WERI-Rb-1 (cell line): ENCODE measurements around the gene BICC1.
"Not testable (repeated sequence)": the region's sequence is repeated elsewhere in the genome, so short reads cannot be mapped to it uniquely, and the experiment has no call there.

Experiments used
- DNase-seq: peaks from one replicate; pipeline ENCODE4 v3.0.0-alpha.2; 2020
- H3K27ac ChIP-seq: fragments of 250-450 bp; sonication (Bioruptor Pico); 2 replicates; pipeline ENCODE4 v1.5.1; 2020; ENCODE audit warnings: mild to moderate bottlenecking, moderate library complexity
- H3K27me3 ChIP-seq: fragments of 250-450 bp; sonication (Bioruptor Pico); 2 replicates; pipeline ENCODE4 v1.5.1; 2021; ENCODE audit warnings: mild to moderate bottlenecking, low read depth, moderate library complexity; ENCODE audit not compliant: insufficient read depth, severe bottlenecking
- H3K36me3 ChIP-seq: fragments of 250-450 bp; sonication (Bioruptor Pico); 2 replicates; pipeline ENCODE4 v1.5.1; 2020; ENCODE audit warnings: mild to moderate bottlenecking, moderate library complexity
- H3K4me3 ChIP-seq: 2 replicates; pipeline ENCODE4 v1.5.1; 2011; ENCODE audit warnings: low read depth, mild to moderate bottlenecking, control low read depth, low read length
- H3K9me3 ChIP-seq: fragments of 250-450 bp; sonication (Bioruptor Pico); 2 replicates; pipeline ENCODE4 v1.5.1; 2021; ENCODE audit warnings: mild to moderate bottlenecking, moderate library complexity; ENCODE audit not compliant: severe bottlenecking
- TF ChIP-seq, protein P1 (sequence below): IDR thresholded peaks from 2 replicates; pipeline ENCODE4 v1.5.1; 2011; ENCODE audit warnings: low read depth, mild to moderate bottlenecking, control low read depth, inconsistent platforms, low read length

BICC1 gene

DNA sequence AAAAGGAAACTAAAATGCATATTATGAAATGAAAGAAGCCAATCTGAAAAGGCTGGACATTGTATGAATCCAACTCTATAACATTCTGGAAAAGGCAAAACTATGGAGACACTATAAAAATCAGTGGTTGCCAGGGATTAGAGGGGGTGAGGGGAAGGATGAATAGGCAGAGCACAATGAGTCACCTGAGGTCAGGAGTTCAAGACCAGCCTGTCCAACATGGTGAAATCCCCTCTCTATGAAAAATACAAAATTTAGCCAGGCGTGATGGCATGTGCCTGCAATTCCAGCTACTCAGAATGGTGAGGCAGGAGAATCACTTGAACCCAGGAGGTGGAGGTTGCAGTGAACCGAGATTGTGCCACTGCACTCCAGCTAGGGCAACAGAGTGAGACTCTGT lies 338.9 kb downstream of the BICC1 start:
- H3K27me3 ChIP-seq, result no peaks in the 10 kb centered on the region
- no peak overlapping the region for H3K4me3 ChIP-seq
- no peak for DNase-seq
- no peaks in the 10 kb centered on the region for H3K9me3 ChIP-seq
- no peak overlapping the region for H3K27ac ChIP-seq
- TF ChIP-seq, protein P1, sequence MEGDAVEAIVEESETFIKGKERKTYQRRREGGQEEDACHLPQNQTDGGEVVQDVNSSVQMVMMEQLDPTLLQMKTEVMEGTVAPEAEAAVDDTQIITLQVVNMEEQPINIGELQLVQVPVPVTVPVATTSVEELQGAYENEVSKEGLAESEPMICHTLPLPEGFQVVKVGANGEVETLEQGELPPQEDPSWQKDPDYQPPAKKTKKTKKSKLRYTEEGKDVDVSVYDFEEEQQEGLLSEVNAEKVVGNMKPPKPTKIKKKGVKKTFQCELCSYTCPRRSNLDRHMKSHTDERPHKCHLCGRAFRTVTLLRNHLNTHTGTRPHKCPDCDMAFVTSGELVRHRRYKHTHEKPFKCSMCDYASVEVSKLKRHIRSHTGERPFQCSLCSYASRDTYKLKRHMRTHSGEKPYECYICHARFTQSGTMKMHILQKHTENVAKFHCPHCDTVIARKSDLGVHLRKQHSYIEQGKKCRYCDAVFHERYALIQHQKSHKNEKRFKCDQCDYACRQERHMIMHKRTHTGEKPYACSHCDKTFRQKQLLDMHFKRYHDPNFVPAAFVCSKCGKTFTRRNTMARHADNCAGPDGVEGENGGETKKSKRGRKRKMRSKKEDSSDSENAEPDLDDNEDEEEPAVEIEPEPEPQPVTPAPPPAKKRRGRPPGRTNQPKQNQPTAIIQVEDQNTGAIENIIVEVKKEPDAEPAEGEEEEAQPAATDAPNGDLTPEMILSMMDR, result no peak
- H3K36me3 ChIP-seq, result no peaks in the 10 kb centered on the region

DNA sequence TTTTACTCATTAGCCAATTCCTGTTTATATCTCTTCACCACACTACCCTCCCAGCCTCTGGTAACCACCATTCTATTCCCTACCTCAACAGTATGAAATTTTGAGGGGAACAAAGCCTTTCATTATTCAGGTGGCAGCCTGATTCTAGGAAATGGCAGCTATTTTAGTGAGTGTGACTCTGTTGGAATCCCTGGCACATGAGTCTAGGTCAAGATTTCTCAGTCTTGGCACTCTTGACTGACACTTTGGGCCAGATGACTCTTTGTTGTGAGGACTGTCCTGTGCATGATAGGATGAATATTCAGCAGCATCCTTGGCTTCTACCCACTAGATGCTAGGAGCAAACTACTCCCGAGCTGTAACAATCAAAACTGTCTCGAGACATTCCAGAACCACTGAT lies 341.0 kb downstream of the BICC1 start:
- Histone ChIP-seq H3K27me3 (no peaks in the 10 kb centered on the region), H3K9me3 (peaks cover 3% of the 10 kb centered on the region), H3K36me3 (no peaks in the 10 kb centered on the region), H3K4me3 (no peak overlapping the region), H3K27ac (no peak overlapping the region)
- DNase-seq, result no peak
- TF ChIP-seq, protein P1, result no peak

DNA sequence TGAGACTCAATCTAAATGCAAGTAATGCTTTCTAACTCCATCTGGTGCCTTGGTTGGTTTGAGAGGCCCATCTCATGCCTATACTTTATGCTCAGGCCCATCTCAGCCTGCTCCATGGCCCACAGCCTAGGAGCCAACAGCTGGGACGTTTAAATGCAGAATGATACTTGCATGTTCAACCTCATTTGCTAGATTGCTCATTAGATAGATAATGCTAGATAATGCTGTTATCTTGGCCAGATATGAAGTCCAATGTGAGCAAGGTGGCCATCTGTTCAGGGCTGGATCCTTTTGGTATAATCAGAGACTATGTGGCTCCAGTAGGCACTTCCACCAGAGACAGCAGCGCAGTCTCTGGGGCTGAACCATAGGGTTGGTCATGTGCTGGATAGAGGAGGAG lies 342.1 kb downstream of the BICC1 start:
- Histone ChIP-seq H3K27me3 (no peaks in the 10 kb centered on the region), H3K9me3 (peaks cover 3% of the 10 kb centered on the region), H3K27ac (peak overlapping the region; percentile 62), H3K4me3 (no peak overlapping the region), H3K36me3 (no peaks in the 10 kb centered on the region)
- TF ChIP-seq, protein P1, result no peak
- peak; percentile 76 for DNase-seq

DNA sequence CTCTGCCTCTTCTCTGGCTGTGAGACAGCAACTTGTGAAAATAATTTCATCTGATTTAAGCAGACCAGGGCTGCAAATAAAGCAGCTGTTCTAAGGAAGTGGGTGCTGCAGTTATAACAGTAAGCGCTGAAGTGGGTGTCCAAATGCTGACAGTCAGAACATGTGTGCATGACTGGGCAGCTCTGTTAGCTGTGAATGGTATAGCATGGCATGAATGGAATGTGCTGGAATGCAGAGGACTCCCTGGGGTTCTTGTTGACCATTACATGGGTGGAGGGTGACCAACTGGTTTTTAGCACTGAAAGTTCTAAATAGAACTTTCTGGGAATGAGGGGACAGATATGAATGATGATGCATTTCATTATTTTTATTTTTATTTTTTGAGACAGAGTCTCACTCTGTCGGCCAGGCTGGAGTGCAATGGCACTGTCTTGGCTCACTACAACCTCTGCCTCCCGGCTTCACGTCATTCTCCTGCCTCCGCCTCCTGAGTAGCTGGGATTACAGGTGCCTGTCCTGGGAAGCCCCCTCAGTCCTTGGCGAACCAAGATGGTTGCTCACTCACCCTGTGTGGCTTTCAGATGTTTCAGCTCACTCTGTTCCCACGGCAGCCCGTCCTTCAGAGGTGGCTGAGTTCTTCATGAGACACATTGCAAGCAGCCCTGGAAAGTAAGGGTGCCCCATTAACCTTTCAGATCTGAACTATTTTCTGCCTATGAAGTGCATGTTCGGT lies 344.0 kb downstream of the BICC1 start:
- TF ChIP-seq, protein P1, result no peak
- Histone ChIP-seq H3K36me3 (no peaks in the 10 kb centered on the region), H3K27me3 (no peaks in the 10 kb centered on the region), H3K4me3 (no peak overlapping the region), H3K27ac (no peak overlapping the region), H3K9me3 (peaks cover 3% of the 10 kb centered on the region)
- DNase-seq, result no peak

DNA sequence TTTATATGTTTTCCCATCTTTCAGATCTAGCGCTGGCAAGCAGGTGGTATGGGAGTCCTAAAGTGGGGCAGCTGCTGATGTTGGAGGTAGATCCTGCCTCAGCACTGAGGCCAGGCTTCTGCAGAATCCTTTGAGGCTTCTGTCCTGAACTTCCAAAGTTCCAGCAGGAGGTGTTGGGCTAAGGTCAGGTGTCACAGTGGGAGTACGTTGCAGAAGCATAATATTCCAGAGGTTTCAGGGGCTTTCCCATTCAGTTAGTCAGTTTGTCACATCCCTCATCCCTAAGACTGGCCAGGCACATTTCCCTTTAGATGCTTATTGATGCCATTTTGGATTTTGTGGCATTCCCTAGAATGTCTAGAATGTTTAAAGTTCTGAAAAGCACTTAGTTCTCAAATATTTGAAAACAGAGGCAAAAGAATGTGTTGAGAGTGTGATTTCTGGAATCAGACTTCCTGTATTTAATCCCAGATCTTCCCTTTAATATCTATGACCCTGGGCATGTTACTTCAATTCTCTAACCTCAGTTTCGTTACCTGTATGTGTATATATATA lies 344.7 kb downstream of the BICC1 start:
- Histone ChIP-seq H3K36me3 (no peaks in the 10 kb centered on the region), H3K9me3 (peaks cover 3% of the 10 kb centered on the region), H3K27ac (no peak overlapping the region), H3K27me3 (no peaks in the 10 kb centered on the region), H3K4me3 (no peak overlapping the region)
- TF ChIP-seq, protein P1, result no peak
- no peak for DNase-seq

DNA sequence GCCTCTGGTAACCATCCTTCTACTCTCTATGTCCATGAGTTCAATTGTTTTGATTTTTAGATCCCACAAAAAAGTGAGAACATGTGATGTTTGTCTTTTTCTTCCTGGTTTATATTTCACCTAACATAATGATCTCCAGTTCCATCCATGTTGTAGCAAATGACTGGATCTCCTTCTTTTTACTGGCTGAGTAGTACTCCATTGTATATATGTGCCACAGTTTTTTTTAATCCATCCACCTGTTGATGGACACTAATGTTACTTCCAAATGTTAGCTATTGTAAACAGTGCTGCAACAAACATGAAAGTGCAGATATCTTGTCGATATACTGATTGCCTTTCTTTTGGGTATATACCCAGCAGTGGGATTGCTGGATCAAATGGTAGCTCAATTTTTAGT lies 345.5 kb downstream of the BICC1 start:
- not testable (repeated sequence) for DNase-seq, H3K27me3 ChIP-seq, H3K4me3 ChIP-seq, H3K36me3 ChIP-seq, H3K9me3 ChIP-seq, H3K27ac ChIP-seq
